ENCODE data around the gene SLIT3. TPM values are rescaled to one million over a fixed set of nuclear protein-coding genes. Genes with fewer than 3 reads are reported as not detected.

The SLIT3 gene
- total and polyA plus RNA-seq, 4 donors: 18.1 to 22.5 (median 19.5) TPM

GRCh38 chr5:168852329-168852728, 448.6 kb downstream of the SLIT3 start:
- WGBS (ENCODE audit: insufficient coverage): 40% methylated on average over 3 of the region's 4 CpGs

GRCh38 chr5:168851902-168852321, 449.0 kb downstream of the SLIT3 start:
- DNase-seq (ENCODE audit: low read depth in 4 of 6, low spot score in 6 of 6): peak in 5 of 6 donors; percentile 45 to 91 (median 58)

More at GRCh38 chr5:168852329-168852728, 448.6 kb downstream of the SLIT3 start:
- Histone ChIP-seq H3K4me3 (ENCODE audit: low read depth, low read length) (no peak overlapping the region), H3K4me1 (ENCODE audit: control insufficient read depth, insufficient read depth, low read length) (peaks cover 9% of the 10 kb centered on the region), H3K27ac (ENCODE audit: low read depth, low read length) (no peak overlapping the region), H3K27me3 (ENCODE audit: control insufficient read depth, insufficient read depth, low read length) (no peaks in the 10 kb centered on the region), H3K9me3 (ENCODE audit: control insufficient read depth, insufficient read depth, low read length) (no peaks in the 10 kb centered on the region), H3K36me3 (ENCODE audit: control insufficient read depth, insufficient read depth, low read length) (no peaks in the 10 kb centered on the region)
- no peak for DNase-seq (ENCODE audit: low read depth in 4 of 6, low spot score in 6 of 6)

GRCh38 chr5:168850683-168851082, 450.3 kb downstream of the SLIT3 start:
- H3K27me3 ChIP-seq (ENCODE audit: control insufficient read depth, insufficient read depth, low read length): peaks cover 4% of the 10 kb centered on the region

More at GRCh38 chr5:168851902-168852321, 449.0 kb downstream of the SLIT3 start:
- peak overlapping the region; percentile 25 for H3K27ac ChIP-seq (ENCODE audit: low read depth, low read length)
- H3K36me3 ChIP-seq (ENCODE audit: control insufficient read depth, insufficient read depth, low read length): no peaks in the 10 kb centered on the region
- H3K4me1 ChIP-seq (ENCODE audit: control insufficient read depth, insufficient read depth, low read length): peaks cover 9% of the 10 kb centered on the region
- H3K9me3 ChIP-seq (ENCODE audit: control insufficient read depth, insufficient read depth, low read length): no peaks in the 10 kb centered on the region
- WGBS (ENCODE audit: insufficient coverage): 27% methylated on average over 2 of the region's 7 CpGs
- no peaks in the 10 kb centered on the region for H3K27me3 ChIP-seq (ENCODE audit: control insufficient read depth, insufficient read depth, low read length)
- no peak overlapping the region for H3K4me3 ChIP-seq (ENCODE audit: low read depth, low read length)

GRCh38 chr5:168848569-168848968, 452.4 kb downstream of the SLIT3 start:
- peaks cover 16% of the 10 kb centered on the region for H3K4me1 ChIP-seq (ENCODE audit: control insufficient read depth, insufficient read depth, low read length)
- no peaks in the 10 kb centered on the region for H3K9me3 ChIP-seq (ENCODE audit: control insufficient read depth, insufficient read depth, low read length)
- WGBS (ENCODE audit: insufficient coverage): no CpG with 5 or more reads among the region's 8 CpGs
- no peak overlapping the region for H3K27ac ChIP-seq (ENCODE audit: low read depth, low read length)
- DNase-seq (ENCODE audit: low read depth in 4 of 6, low spot score in 6 of 6): peak in 1 of 6 donors; percentile 59
- H3K27me3 ChIP-seq (ENCODE audit: control insufficient read depth, insufficient read depth, low read length): peaks cover 9% of the 10 kb centered on the region
- no peaks in the 10 kb centered on the region for H3K36me3 ChIP-seq (ENCODE audit: control insufficient read depth, insufficient read depth, low read length)
- no peak overlapping the region for H3K4me3 ChIP-seq (ENCODE audit: low read depth, low read length)

More at GRCh38 chr5:168850683-168851082, 450.3 kb downstream of the SLIT3 start:
- no peaks in the 10 kb centered on the region for H3K36me3 ChIP-seq (ENCODE audit: control insufficient read depth, insufficient read depth, low read length)
- peaks cover 5% of the 10 kb centered on the region for H3K4me1 ChIP-seq (ENCODE audit: control insufficient read depth, insufficient read depth, low read length)
- H3K9me3 ChIP-seq (ENCODE audit: control insufficient read depth, insufficient read depth, low read length): no peaks in the 10 kb centered on the region
- 100% methylated on average over 3 of the region's 5 CpGs for WGBS (ENCODE audit: insufficient coverage)
- DNase-seq (ENCODE audit: low read depth in 4 of 6, low spot score in 6 of 6): no peak
- no peak overlapping the region for H3K4me3 ChIP-seq (ENCODE audit: low read depth, low read length)
- H3K27ac ChIP-seq (ENCODE audit: low read depth, low read length): no peak overlapping the region

GRCh38 chr5:168847511-168848073, 453.3 kb downstream of the SLIT3 start:
- DNase-seq (ENCODE audit: low read depth in 4 of 6, low spot score in 6 of 6): no peak
- H3K4me3 ChIP-seq (ENCODE audit: low read depth, low read length): no peak overlapping the region
- peaks cover 13% of the 10 kb centered on the region for H3K27me3 ChIP-seq (ENCODE audit: control insufficient read depth, insufficient read depth, low read length)
- H3K27ac ChIP-seq (ENCODE audit: low read depth, low read length): no peak overlapping the region
- H3K4me1 ChIP-seq (ENCODE audit: control insufficient read depth, insufficient read depth, low read length): peaks cover 16% of the 10 kb centered on the region
- WGBS (ENCODE audit: insufficient coverage): 61% methylated on average over 5 of the region's 10 CpGs
- no peaks in the 10 kb centered on the region for H3K36me3 ChIP-seq (ENCODE audit: control insufficient read depth, insufficient read depth, low read length)
- no peaks in the 10 kb centered on the region for H3K9me3 ChIP-seq (ENCODE audit: control insufficient read depth, insufficient read depth, low read length)

- Histone ChIP-seq H3K27ac (ENCODE audit: low read depth, low read length) (no peak overlapping the region), H3K36me3 (ENCODE audit: control insufficient read depth, insufficient read depth, low read length) (no peaks in the 10 kb centered on the region), H3K27me3 (ENCODE audit: control insufficient read depth, insufficient read depth, low read length) (peaks cover 15% of the 10 kb centered on the region), H3K9me3 (ENCODE audit: control insufficient read depth, insufficient read depth, low read length) (no peaks in the 10 kb centered on the region), H3K4me1 (ENCODE audit: control insufficient read depth, insufficient read depth, low read length) (peaks cover 11% of the 10 kb centered on the region), H3K4me3 (ENCODE audit: low read depth, low read length) (peak overlapping the region; percentile 34)
- DNase-seq (ENCODE audit: low read depth in 4 of 6, low spot score in 6 of 6): peak in 1 of 6 donors; percentile 83
- WGBS (ENCODE audit: insufficient coverage): 32% methylated on average over 4 of the region's 8 CpGs
Measured at GRCh38 chr5:168844922-168845296, 456.0 kb downstream of the SLIT3 start.

GRCh38 chr5:168844016-168844921, 456.7 kb downstream of the SLIT3 start:
- H3K9me3 ChIP-seq (ENCODE audit: control insufficient read depth, insufficient read depth, low read length): no peaks in the 10 kb centered on the region
- H3K27me3 ChIP-seq (ENCODE audit: control insufficient read depth, insufficient read depth, low read length): peaks cover 15% of the 10 kb centered on the region
- H3K4me3 ChIP-seq (ENCODE audit: low read depth, low read length): peak overlapping the region; percentile 34
- H3K4me1 ChIP-seq (ENCODE audit: control insufficient read depth, insufficient read depth, low read length): peaks cover 11% of the 10 kb centered on the region
- no peak overlapping the region for H3K27ac ChIP-seq (ENCODE audit: low read depth, low read length)
- H3K36me3 ChIP-seq (ENCODE audit: control insufficient read depth, insufficient read depth, low read length): no peaks in the 10 kb centered on the region
- peak in 2 of 6 donors; percentile 57 to 87 for DNase-seq (ENCODE audit: low read depth in 4 of 6, low spot score in 6 of 6)
- WGBS (ENCODE audit: insufficient coverage): 18% methylated on average over 20 of the region's 25 CpGs

GRCh38 chr5:168843277-168844015, 457.5 kb downstream of the SLIT3 start:
- no peaks in the 10 kb centered on the region for H3K9me3 ChIP-seq (ENCODE audit: control insufficient read depth, insufficient read depth, low read length)
- 86% methylated on average over 5 of the region's 7 CpGs for WGBS (ENCODE audit: insufficient coverage)
- H3K4me3 ChIP-seq (ENCODE audit: low read depth, low read length): no peak overlapping the region

GRCh38 chr5:168842571-168843205, 458.3 kb downstream of the SLIT3 start:
- DNase-seq (ENCODE audit: low read depth in 4 of 6, low spot score in 6 of 6): no peak
- Histone ChIP-seq H3K4me3 (ENCODE audit: low read depth, low read length) (no peak overlapping the region), H3K27ac (ENCODE audit: low read depth, low read length) (no peak overlapping the region), H3K9me3 (ENCODE audit: control insufficient read depth, insufficient read depth, low read length) (no peaks in the 10 kb centered on the region), H3K4me1 (ENCODE audit: control insufficient read depth, insufficient read depth, low read length) (peaks cover 11% of the 10 kb centered on the region), H3K36me3 (ENCODE audit: control insufficient read depth, insufficient read depth, low read length) (no peaks in the 10 kb centered on the region), H3K27me3 (ENCODE audit: control insufficient read depth, insufficient read depth, low read length) (peaks cover 15% of the 10 kb centered on the region)
- 73% methylated on average over 6 of the region's 9 CpGs for WGBS (ENCODE audit: insufficient coverage)

More at GRCh38 chr5:168843277-168844015, 457.5 kb downstream of the SLIT3 start:
- no peak overlapping the region for H3K27ac ChIP-seq (ENCODE audit: low read depth, low read length)
- H3K36me3 ChIP-seq (ENCODE audit: control insufficient read depth, insufficient read depth, low read length): no peaks in the 10 kb centered on the region
- H3K27me3 ChIP-seq (ENCODE audit: control insufficient read depth, insufficient read depth, low read length): peaks cover 15% of the 10 kb centered on the region
- no peak for DNase-seq (ENCODE audit: low read depth in 4 of 6, low spot score in 6 of 6)
- H3K4me1 ChIP-seq (ENCODE audit: control insufficient read depth, insufficient read depth, low read length): peaks cover 11% of the 10 kb centered on the region
